Measurements from ENCODE around the gene TULP4.

TULP4 gene

DNA sequence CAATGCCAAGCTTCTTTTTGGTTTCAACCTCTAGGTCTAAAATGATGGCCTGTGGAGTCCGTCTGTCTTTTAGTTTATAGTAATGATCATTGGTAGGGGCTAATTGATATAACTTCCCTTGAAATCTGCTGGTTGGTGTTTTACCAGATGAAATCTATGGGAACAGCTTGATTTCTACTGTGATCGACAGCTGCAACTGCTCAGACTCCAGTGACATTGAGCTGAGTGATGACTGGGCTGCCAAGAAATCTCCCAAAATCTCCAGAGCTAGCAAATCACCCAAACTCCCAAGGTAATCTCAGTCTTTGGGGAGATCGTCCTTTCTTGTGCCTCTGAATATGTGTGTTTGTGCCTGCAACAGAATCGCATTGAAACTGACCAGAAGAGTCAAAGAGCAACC is 177.2 kb downstream of the TULP4 start:
- TF ChIP-seq, protein P1, sequence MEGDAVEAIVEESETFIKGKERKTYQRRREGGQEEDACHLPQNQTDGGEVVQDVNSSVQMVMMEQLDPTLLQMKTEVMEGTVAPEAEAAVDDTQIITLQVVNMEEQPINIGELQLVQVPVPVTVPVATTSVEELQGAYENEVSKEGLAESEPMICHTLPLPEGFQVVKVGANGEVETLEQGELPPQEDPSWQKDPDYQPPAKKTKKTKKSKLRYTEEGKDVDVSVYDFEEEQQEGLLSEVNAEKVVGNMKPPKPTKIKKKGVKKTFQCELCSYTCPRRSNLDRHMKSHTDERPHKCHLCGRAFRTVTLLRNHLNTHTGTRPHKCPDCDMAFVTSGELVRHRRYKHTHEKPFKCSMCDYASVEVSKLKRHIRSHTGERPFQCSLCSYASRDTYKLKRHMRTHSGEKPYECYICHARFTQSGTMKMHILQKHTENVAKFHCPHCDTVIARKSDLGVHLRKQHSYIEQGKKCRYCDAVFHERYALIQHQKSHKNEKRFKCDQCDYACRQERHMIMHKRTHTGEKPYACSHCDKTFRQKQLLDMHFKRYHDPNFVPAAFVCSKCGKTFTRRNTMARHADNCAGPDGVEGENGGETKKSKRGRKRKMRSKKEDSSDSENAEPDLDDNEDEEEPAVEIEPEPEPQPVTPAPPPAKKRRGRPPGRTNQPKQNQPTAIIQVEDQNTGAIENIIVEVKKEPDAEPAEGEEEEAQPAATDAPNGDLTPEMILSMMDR (IDR thresholded peaks at IDR 0.05; ENCODE audit: insufficient read depth, low read depth, low read length, missing control alignments) = no peak
- no peak for DNase-seq (ENCODE audit: low read depth)
- no peak overlapping the region for H3K4me3 ChIP-seq (ENCODE audit: low read depth, low read length)

DNA sequence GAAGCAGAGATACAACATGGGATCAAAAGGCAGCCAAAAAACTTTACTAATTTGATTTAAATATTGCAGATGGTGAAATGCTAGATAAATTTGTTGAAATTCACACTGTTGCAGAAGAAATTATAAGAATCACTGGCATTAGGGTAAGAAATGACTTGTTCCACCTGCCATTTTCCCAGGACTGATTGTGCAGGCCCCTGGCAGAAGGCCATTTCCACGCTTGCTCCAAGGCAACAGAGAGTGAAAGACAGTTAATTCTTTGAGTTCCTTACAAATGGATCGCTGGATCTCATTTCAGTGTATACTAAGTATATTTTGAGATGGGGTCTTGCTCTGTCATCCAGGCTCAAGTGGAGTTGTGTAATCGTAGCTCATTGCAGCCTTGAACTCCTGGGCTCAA is 180.6 kb downstream of the TULP4 start:
- no peak overlapping the region for H3K4me3 ChIP-seq (ENCODE audit: low read depth, low read length)
- TF ChIP-seq, protein P1 (IDR thresholded peaks at IDR 0.05; ENCODE audit: insufficient read depth, low read depth, low read length, missing control alignments) = no peak
- no peak for DNase-seq (ENCODE audit: low read depth)

DNA sequence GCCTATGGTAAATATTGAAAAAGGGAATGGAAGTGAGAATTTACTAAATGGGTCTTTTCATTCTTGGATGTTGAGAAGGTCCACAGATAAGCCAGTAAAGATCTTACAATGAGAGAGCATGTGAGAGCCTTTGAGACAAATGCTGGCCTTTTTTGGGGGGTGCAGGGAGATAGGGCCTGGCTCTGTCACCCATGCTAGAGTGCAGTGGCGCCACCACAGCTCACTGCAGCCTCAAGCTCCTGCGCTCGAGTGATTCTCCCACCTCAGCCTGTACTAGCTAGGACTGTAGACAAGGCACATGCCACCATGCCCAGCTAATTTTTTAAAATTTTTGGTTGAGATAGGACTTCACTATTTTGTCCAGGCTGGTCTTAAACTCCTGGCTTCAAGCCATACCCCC is 184.4 kb downstream of the TULP4 start:
- H3K4me3 ChIP-seq (ENCODE audit: low read depth, low read length) = no peak overlapping the region
- no peak for DNase-seq (ENCODE audit: low read depth)
- TF ChIP-seq, protein P1 (IDR thresholded peaks at IDR 0.05; ENCODE audit: insufficient read depth, low read depth, low read length, missing control alignments) = no peak

DNA sequence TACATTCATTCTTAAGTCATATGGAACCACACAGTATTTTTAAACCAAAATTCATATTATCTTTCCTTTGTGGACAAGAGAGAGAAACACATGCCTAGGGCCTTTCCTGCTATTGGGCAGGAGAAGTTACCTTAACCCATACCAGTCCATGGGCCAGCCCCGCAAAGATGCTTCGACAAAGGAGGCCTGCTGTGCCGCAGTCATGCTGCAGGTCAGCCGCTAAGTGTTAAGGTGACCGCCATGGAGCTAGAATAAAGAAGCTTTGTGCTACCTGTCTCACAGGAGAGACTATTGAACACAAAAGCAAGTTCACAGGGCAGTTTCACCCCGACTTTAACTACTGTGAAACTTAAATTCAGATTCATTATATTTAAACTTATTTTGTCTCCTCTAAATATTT is 185.4 kb downstream of the TULP4 start:
- TF ChIP-seq, protein P1 (IDR thresholded peaks at IDR 0.05; ENCODE audit: insufficient read depth, low read depth, low read length, missing control alignments) = no peak
- no peak for DNase-seq (ENCODE audit: low read depth)
- H3K4me3 ChIP-seq (ENCODE audit: low read depth, low read length) = no peak overlapping the region

DNA sequence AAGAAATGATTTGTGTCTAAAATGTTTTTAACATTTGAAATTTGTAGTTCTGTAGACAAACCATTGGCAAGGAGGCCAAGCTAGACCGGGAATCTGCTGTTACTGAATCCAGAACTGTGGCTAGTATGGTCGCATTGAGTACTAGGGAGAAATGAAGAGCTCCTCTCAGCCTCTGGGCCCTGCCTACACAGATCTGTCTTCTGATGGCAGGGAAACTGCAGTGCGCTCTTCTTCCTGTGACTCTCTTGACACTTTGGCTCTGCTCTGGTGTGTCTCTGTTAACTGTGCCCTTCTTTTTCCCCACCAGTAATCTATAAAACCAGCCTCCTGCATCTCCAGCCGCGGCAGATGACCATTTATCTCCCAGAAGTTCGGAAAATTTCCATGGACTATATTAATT is 186.1 kb downstream of the TULP4 start:
- H3K4me3 ChIP-seq (ENCODE audit: low read depth, low read length) = no peak overlapping the region
- TF ChIP-seq, protein P1 (IDR thresholded peaks at IDR 0.05; ENCODE audit: insufficient read depth, low read depth, low read length, missing control alignments) = no peak
- DNase-seq (ENCODE audit: low read depth) = no peak

DNA sequence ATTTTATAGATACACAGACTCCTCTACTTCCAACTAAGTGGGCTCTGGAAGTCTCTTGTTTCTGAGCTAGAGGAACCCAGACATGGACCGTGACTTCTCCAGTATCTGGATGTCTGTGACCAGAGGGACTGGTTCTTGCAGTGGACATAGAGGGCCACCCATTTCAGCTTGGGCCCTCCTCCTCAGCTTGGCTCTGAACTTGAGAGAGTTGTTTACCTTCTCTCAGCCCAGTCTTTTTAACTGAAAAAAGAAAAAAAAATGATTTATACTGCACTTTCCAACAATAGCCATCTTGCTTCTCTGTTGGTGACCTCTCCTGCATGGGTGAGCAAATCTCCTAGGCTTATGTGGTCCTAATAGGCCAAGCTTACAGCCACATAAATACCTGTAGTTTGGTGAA is 187.3 kb downstream of the TULP4 start:
- DNase-seq (ENCODE audit: low read depth) = no peak
- H3K4me3 ChIP-seq (ENCODE audit: low read depth, low read length) = no peak overlapping the region
- TF ChIP-seq, protein P1 (IDR thresholded peaks at IDR 0.05; ENCODE audit: insufficient read depth, low read depth, low read length, missing control alignments) = no peak

DNA sequence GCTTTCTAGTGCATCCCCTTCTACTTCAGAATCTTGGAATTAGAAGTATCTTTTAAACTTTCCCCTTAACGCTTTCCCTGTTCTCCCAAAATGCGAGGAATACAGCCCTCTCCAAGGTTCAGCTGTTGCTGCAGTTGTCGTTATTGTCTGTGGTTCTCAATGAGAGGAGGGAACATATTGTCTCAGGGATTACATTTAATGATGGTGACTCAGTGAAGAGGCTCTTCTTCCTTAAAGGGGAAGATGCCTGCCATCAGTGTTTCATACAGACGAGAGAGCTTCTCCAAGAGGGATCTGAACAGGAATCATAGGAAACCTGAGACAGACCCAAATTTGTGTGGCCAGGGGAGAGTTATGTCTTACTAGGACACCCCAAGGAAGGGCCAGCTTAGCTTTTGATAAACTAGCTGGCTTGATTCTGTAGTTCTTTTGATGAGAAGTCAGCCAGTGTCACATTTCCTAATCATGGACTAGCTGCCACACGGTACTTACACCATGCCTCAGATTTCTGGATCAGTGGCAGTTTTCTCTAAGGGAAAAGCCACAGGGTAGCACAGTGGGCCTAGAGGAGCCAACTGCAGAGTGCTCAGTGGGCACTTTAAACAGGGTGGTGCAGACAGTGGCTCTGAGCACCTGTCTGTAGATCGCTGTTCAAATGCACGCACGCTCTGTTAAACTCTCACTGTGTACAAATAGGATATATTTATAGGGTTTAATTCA is 187.9 kb downstream of the TULP4 start:
- H3K4me3 ChIP-seq (ENCODE audit: low read depth, low read length) = no peak overlapping the region
- TF ChIP-seq, protein P1 (IDR thresholded peaks at IDR 0.05; ENCODE audit: insufficient read depth, low read depth, low read length, missing control alignments) = no peak
- no peak for DNase-seq (ENCODE audit: low read depth)

Measured in GM12865 (cell line).